Pancreas (tissue), 10 donors: ENCODE results near the gene RREB1. TPM values are rescaled to one million over a fixed set of nuclear protein-coding genes. Genes with fewer than 3 reads are reported as not detected.
A peak's percentile ranks its signal among the peaks of the same experiment; 100 is the strongest.

Source experiments
- ATAC-seq, 4 donors: fragments of 200-7000 bp; cut with Tn5 transposase; one replicate each; pipeline versions ENCODE4 v1.8.0 to v1.9.1; 2020; ENCODE audit warnings: mild to moderate bottlenecking in 4 of 4, moderate library complexity in 4 of 4
- DNase-seq, 6 donors: peaks; one replicate each; pipeline ENCODE4 v3.0.0-alpha.2; 2020
- FAIRE-seq: peaks from 2 replicates; lab custom pipeline; 2012; peaks lifted over from hg19 to GRCh38; lab: Jason Lieb, UNC
- H3K27ac ChIP-seq, 4 donors: fragments of 200-600 bp; sonication (generic); 1 replicate in 3 of 4; 2 replicates in 1 of 4; pipeline versions ENCODE4 v1.5.0 to v1.8.0; 2020
- H3K27me3 ChIP-seq, 4 donors: fragments of 200-600 bp; one replicate each; pipeline ENCODE4 v1.8.0; 2021
- H3K36me3 ChIP-seq, 3 donors: fragments of 200-600 bp; sonication (generic) in 1 of 3; one replicate each; pipeline versions ENCODE4 v1.5.0 to v1.8.0; 2020 to 2021
- H3K4me1 ChIP-seq, 3 donors: fragments of 200-600 bp; one replicate each; pipeline ENCODE4 v1.8.0; 2021
- H3K4me3 ChIP-seq, 4 donors: fragments of 200-600 bp; sonication (generic) in 2 of 4; one replicate each; pipeline versions ENCODE4 v1.5.0 to v1.8.0; 2020 to 2021
- H3K9me3 ChIP-seq, 4 donors: fragments of 200-600 bp; one replicate each; pipeline ENCODE4 v1.8.0; 2021
- CTCF ChIP-seq, 4 donors: fragments of 200-600 bp; sonication (generic) in 3 of 4; IDR thresholded peaks; one replicate each; pipeline versions ENCODE4 v1.5.0 to v1.8.0; 2021; ENCODE audit warnings: antibody characterized with exemption in 4 of 4
- WGBS, 2 donors: extraction: QIAGEN DNeasy Blood & Tissue Kit; methylation state at CpG; one replicate each; pipeline ENCODE4 v1.1.7; 2013; 5-methylcytosine and 5-hydroxymethylcytosine counted together
- intact Hi-C, 3 donors: fragments of 100-400 bp; cut with DNase I; formaldehyde crosslinking; loops; one replicate each; pipeline versions ENCODE4 v1.11.1 to v1.14.2; 2022
- polyA plus RNA-seq, 2 donors: library from polyadenylated mRNA; stranded (reverse); fragments of 200-250 nt; gene quantifications; one replicate each; pipeline ENCODE4 v1.2.3, GENCODE V29; 2013
- total RNA-seq, 6 donors: library from RNA; stranded (reverse); fragmentation: NEBNext Ultra II Directional in 4 of 6; extraction: Animal tissue kit (Norgen Biotek cat#: 25700) in 4 of 6; gene quantifications; one replicate each; pipeline versions ENCODE4 v1.2.1 to v1.2.4, GENCODE V29; 2021 to 2023
- donor health status: healthy with polysubstance abuse.
- donor health status: DM: no; HTN: no; CAD: no; lungs with moderate emphysema.
- donor health status: DM: no; HTN: no; CAD: no.
- donor health status: control.
- donor health status: control.
- donor health status: Bipolar disorder and iron deficiency.
- donor health status: DM: yes; HTN: yes; CAD: no.
- donor health status: DM: no; HTN: no; CAD: no.
- donor health status: DM: no; HTN: no; CAD: no.
- donor health status: DM: yes; HTN: yes; CAD: no.

RREB1 gene
- total and polyA plus RNA-seq, 8 donors, result 8.9 to 45.3 (median 29.1) TPM

DNA sequence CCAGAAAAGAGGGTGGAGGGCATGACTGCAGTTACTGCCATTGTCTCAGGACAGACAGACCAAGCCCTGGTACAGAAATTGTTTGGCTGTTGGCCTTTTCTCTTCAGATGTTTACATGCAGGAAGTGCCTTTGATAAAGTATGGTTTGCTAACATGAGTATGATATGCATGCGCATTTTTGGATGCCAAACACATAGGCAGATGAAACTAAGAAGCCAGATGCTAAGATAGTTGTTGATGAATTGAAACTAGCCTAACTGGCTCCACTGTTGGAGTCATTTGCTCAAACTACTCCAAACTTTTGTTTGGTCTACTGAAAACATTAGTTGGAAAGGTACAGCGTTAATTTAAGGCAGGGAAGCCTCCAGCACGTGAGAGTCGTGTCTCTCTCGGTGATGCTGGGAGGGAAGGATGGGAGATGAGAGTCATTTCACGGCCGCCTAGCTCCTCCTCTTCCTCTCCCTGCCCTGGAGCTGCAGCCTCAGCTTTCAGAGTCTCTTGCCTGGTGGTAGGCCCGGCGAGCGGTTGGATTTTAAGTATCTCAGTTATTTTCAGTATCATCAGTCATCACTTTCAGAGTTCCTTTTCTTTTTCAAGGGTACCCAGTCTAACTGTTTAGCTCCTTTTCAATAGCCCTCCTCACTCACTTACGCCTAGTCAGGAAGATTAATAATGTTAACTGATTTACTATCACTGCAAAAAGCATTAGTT is 29.7 kb downstream of the RREB1 start:
- H3K4me1 ChIP-seq, result peaks cover 44 to 63% (median 51%) of the 10 kb centered on the region in 3 donors
- DNase-seq (peak in 1 of 6 donors; percentile 42), FAIRE-seq (no peak), ATAC-seq (no peak)
- H3K27ac ChIP-seq, result peak overlapping the region; percentile 33 to 98 (median 72)
- WGBS, 2 donors, result 48 to 49% methylated on average over 11 of the region's 11 CpGs
- H3K27me3 ChIP-seq, result no peaks in the 10 kb centered on the region
- no peak overlapping the region for H3K4me3 ChIP-seq
- intact Hi-C loops, result loop anchor here in 1 of 3 donors (5.0 kb wide), 1 partner anchor 215 kb away; no protein-coding TSS in a partner anchor
- H3K9me3 ChIP-seq, result no peaks in the 10 kb centered on the region
- no peaks in the 10 kb centered on the region for H3K36me3 ChIP-seq
- no peak for TF ChIP-seq CTCF (IDR thresholded peaks at IDR 0.05)

DNA sequence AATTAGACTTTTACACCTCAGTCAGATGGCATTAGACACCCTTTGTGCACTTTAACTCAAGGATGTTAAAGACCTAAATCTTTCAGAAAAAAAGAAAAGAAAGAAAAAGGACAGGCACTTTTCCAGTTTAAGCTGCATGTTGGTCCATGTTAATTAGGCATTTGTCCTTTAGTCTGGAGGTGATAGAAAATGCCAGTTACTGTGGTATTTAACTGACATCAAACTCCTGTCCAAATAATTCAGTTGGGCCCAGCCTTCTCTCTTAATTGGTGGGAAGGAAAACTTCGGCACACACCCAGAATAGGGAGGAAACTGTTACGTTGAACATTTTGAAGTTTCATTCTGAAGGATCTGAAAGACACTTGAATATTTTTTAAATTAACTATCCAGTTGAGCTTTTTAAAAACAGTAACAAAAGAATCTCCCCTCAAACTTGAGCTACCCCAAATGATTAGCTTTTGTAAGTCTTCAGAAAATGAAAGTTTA is 30.3 kb downstream of the RREB1 start:
- peak overlapping the region; percentile 33 to 98 (median 72) for H3K27ac ChIP-seq
- no peaks in the 10 kb centered on the region for H3K9me3 ChIP-seq
- ATAC-seq (no peak), FAIRE-seq (no peak), DNase-seq (peak in 1 of 6 donors; percentile 4)
- H3K36me3 ChIP-seq, result no peaks in the 10 kb centered on the region
- WGBS, 2 donors, result 10 to 29% methylated on average over 2 of the region's 2 CpGs
- no peak overlapping the region for H3K4me3 ChIP-seq
- no peaks in the 10 kb centered on the region for H3K27me3 ChIP-seq
- no peak for TF ChIP-seq CTCF (IDR thresholded peaks at IDR 0.05)
- intact Hi-C loops, result loop anchor here in 1 of 3 donors (5.0 kb wide), 1 partner anchor 216 kb away; no protein-coding TSS in a partner anchor
- peaks cover 46 to 67% (median 52%) of the 10 kb centered on the region in 3 donors for H3K4me1 ChIP-seq

DNA sequence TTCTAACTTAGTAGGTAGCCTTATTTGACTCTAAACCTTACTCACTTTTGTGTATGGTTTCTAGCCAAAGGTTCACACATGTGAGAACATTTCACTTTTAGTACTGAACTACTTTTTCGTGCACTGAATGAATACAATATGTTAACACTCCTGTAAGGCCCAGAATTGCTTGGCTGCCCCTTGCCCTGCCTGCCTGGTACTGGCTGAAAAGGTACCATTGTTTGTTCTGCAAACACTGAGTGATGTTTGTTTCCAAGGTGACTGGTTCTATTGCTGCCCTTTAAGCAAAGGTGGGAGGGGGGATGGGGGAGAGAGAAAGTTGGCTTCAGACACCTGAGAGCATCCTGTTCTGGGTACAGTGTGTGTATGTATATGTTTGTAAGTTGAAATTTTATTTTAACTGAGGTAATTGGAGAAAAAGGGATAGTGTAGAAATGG is 31.2 kb downstream of the RREB1 start:
- H3K27ac ChIP-seq, result peak overlapping the region; percentile 33 to 98 (median 72)

DNA sequence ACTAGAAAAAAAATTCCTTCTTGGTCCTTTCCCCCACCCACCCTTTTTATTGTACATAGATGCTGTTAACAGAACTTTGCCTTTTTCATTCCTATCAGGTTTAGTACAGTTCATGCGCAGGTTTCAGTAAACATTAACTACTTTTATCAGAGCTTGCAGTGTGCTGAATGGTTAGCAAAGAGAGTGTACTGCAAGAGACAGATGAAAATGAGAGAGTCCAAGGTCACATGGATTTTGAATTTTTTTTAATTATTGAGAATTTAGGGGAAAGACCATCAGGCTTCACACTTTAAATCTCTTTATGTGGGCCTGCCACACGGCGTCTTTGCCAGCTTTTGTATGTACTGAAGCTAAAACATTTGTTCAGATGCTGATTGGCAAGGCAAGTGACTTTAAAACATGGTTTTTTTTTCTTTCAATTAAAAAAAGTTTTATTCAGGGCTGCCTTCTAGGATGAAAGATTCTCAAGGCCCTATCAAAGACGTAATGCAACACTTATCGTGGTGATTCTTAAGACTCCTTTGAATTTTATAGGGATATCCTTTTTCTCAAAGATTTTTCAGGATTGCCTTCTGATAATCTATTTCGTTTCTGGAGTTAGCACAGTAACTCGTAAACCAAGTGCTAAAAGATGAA is 32.2 kb downstream of the RREB1 start:
- peaks cover 63 to 70% (median 63%) of the 10 kb centered on the region in 3 donors for H3K4me1 ChIP-seq
- 15 to 16% methylated on average over 7 of the region's 7 CpGs for WGBS, 2 donors
- peak; percentile 67 to 75 (median 70) for ATAC-seq

More for the DNA sequence above, 31.2 kb downstream of the RREB1 start:
- ATAC-seq, result peak; percentile 66 to 80 (median 74)
- intact Hi-C loops, result loop anchor here in 1 of 3 donors (5.0 kb wide), 1 partner anchor 217 kb away; no protein-coding TSS in a partner anchor
- H3K36me3 ChIP-seq, result no peaks in the 10 kb centered on the region
- peak in 5 of 6 donors; percentile 77 to 85 (median 81) for DNase-seq
- 9 to 21% methylated on average over 1 of the region's 1 CpG for WGBS, 2 donors
- no peak for FAIRE-seq
- H3K27me3 ChIP-seq, result no peaks in the 10 kb centered on the region
- H3K4me3 ChIP-seq, result no peak overlapping the region
- H3K9me3 ChIP-seq, result no peaks in the 10 kb centered on the region
- peaks cover 54 to 69% (median 59%) of the 10 kb centered on the region in 3 donors for H3K4me1 ChIP-seq
- no peak for TF ChIP-seq CTCF (IDR thresholded peaks at IDR 0.05)

More for the DNA sequence above, 32.2 kb downstream of the RREB1 start:
- TF ChIP-seq CTCF (IDR thresholded peaks at IDR 0.05), result no peak
- DNase-seq (peak in 1 of 6 donors; percentile 23), FAIRE-seq (peak; percentile 74)
- H3K9me3 ChIP-seq, result no peaks in the 10 kb centered on the region
- H3K27me3 ChIP-seq, result no peaks in the 10 kb centered on the region
- peak overlapping the region in 3 of 4 donors; percentile 36 to 55 (median 53) for H3K4me3 ChIP-seq
- no peaks in the 10 kb centered on the region for H3K36me3 ChIP-seq
- intact Hi-C loops, result loop anchor here in 1 of 3 donors (5.0 kb wide), 1 partner anchor 218 kb away; no protein-coding TSS in a partner anchor
- peak overlapping the region; percentile 95 to 98 (median 96) for H3K27ac ChIP-seq
